ENCODE data around the gene RPL41. TPM values are rescaled to one million over a fixed set of nuclear protein-coding genes. Genes with fewer than 3 reads are reported as not detected.

The RPL41 gene
- total RNA-seq, 1 experiment from 2014 or later = 3,051 TPM

- Histone ChIP-seq H3K4me1 (peaks cover 18% of the 10 kb centered on the region), H3K4me3 (ENCODE audit: low read depth, low read length) (peak within 1 kb of the TSS; percentile 70), H3K9me3 (no peaks in the 10 kb centered on the region), H3K27me3 (replicated peaks; ENCODE audit: control insufficient read depth, insufficient read depth, low read length) (no peaks in the 10 kb centered on the region), H3K36me3 (ENCODE audit: control insufficient read depth, insufficient read depth, low read length) (0 out of 2 replicates have a peak, but pooled peaks cover 1% of the 10 kb centered on the region)
- peaks cover 20% of the 10 kb centered on the region for H3K4me1 Mint-ChIP-seq (ENCODE audit: low read depth, unreplicated experiment)
- peaks cover 2% of the 10 kb centered on the region for H3K27me3 Mint-ChIP-seq (ENCODE audit: insufficient read depth, unreplicated experiment)
- peaks cover 43% of the 10 kb centered on the region for H3K36me3 Mint-ChIP-seq (ENCODE audit: insufficient read depth, unreplicated experiment)
- ChIA-PET POLR2A (interaction anchor here (0.6 to 3.5 kb wide), 15 partner anchors 8 to 527 kb away, joined by 3 to 27 read pairs (median 4); partner anchors contain the start of genes ESYT1, MYL6, PA2G4 and RAB5B), CTCF (interaction anchor here (0.6 to 3.3 kb wide), 12 partner anchors 10 to 191 kb away, joined by 3 to 99 read pairs (median 7); partner anchors contain the start of genes ESYT1, MYL6, MYL6B and PA2G4)
- TF ChIP-seq CTCF (IDR thresholded peaks at IDR 0.05; ENCODE audit: insufficient read depth in 1 of 2, low read depth in 1 of 2, low read length in 1 of 2, severe bottlenecking in 1 of 2, unreplicated experiment in 1 of 2) = peak in 1 of 2 experiments; percentile 53
- peak; percentile 98 to 99 for DNase-seq
- H3K9me3 Mint-ChIP-seq (ENCODE audit: unreplicated experiment) = no peaks in the 10 kb centered on the region
- BruUV-seq (replicated peaks) = no TSS peak
- peak within 1 kb of the TSS; percentile 97 for H3K4me3 Mint-ChIP-seq (ENCODE audit: unreplicated experiment)
- intact Hi-C loops (cut with micrococcal nuclease; ENCODE audit: unreplicated experiment) = loop anchor here (1.0 to 10.0 kb wide), 5 partner anchors 39 to 373 kb away; partner anchors contain the start of genes COQ10A, GDF11 and NABP2
- peak within 1 kb of the TSS; percentile 100 for H3K27ac Mint-ChIP-seq (ENCODE audit: unreplicated experiment)
These were observed 1.6 kb downstream of the RPL41 start, which contains the start of gene ZC3H10 for GRCh38 chr12:56117778-56118687. Gene ZC3H10 (plus strand): TSS chr12:56118266. CDS start chr12:56120563, 2,297 bp downstream.

- H3K36me3 Mint-ChIP-seq (ENCODE audit: insufficient read depth, unreplicated experiment) = peaks cover 36% of the 10 kb centered on the region
- Histone ChIP-seq H3K36me3 (ENCODE audit: control insufficient read depth, insufficient read depth, low read length) (0 out of 2 replicates have a peak, but pooled peaks cover 1% of the 10 kb centered on the region), H3K9me3 (no peaks in the 10 kb centered on the region), H3K27me3 (replicated peaks; ENCODE audit: control insufficient read depth, insufficient read depth, low read length) (no peaks in the 10 kb centered on the region), H3K4me3 (ENCODE audit: low read depth, low read length) (peak overlapping the region; percentile 56), H3K4me1 (peaks cover 18% of the 10 kb centered on the region)
- no TSS peak for BruUV-seq (replicated peaks)
- CTCF ChIA-PET = interaction anchor here (0.6 to 3.3 kb wide), 17 partner anchors 9 to 518 kb away, joined by 3 to 99 read pairs (median 6); partner anchors contain the start of genes ESYT1, MYL6, MYL6B and PA2G4
- H3K4me1 Mint-ChIP-seq (ENCODE audit: low read depth, unreplicated experiment) = peaks cover 14% of the 10 kb centered on the region
- no peak for DNase-seq
- H3K27ac Mint-ChIP-seq (ENCODE audit: unreplicated experiment) = peak overlapping the region; percentile 100
- peak overlapping the region; percentile 97 for H3K4me3 Mint-ChIP-seq (ENCODE audit: unreplicated experiment)
- POLR2A ChIA-PET = interaction anchor here (0.6 to 3.5 kb wide), 16 partner anchors 8 to 527 kb away, joined by 3 to 27 read pairs (median 4); partner anchors contain the start of genes ESYT1, MYL6, PA2G4 and RAB5B
- no peaks in the 10 kb centered on the region for H3K9me3 Mint-ChIP-seq (ENCODE audit: unreplicated experiment)
- H3K27me3 Mint-ChIP-seq (ENCODE audit: insufficient read depth, unreplicated experiment) = peaks cover 2% of the 10 kb centered on the region
- intact Hi-C loops (cut with micrococcal nuclease; ENCODE audit: unreplicated experiment) = loop anchor here (1.0 to 10.0 kb wide), 9 partner anchors 9 to 374 kb away; partner anchors contain the start of genes COQ10A, ESYT1, GDF11 and MYL6B
- TF ChIP-seq CTCF (IDR thresholded peaks at IDR 0.05; ENCODE audit: insufficient read depth in 1 of 2, low read depth in 1 of 2, low read length in 1 of 2, severe bottlenecking in 1 of 2, unreplicated experiment in 1 of 2) = no peak
These were observed 2.4 kb downstream of the RPL41 start for GRCh38 chr12:56118688-56119357.

Measured in Caco-2 (cell line).